OCI-LY7 (cell line): ENCODE results near the gene USH2A. TPM values are rescaled to one million over a fixed set of nuclear protein-coding genes. Genes with fewer than 3 reads are reported as not detected.

Experiments used
- BruUV-seq: library from RNA; stranded (reverse); fragments of 400-500 nt; replicated peaks from 2 replicates; lab custom pipeline; 2021; lab: Mats Ljungman, UMichigan
- CTCF ChIA-PET: fragments of 300-600 bp; sonication (Branson Sonifier 250); formaldehyde crosslinking; loops from one replicate; lab custom pipeline; 2022; ENCODE audit warnings: antibody characterized with exemption; ENCODE audit not compliant: unreplicated experiment; lab: Charles Lee
- POLR2A ChIA-PET: fragments of 300-600 bp; sonication (Branson Sonifier 250); formaldehyde crosslinking; loops from one replicate; lab custom pipeline; 2022; ENCODE audit warnings: antibody characterized with exemption; lab: Charles Lee
- DNase-seq: peaks from one replicate; pipeline ENCODE4 v3.0.0-alpha.2; 2015; ENCODE audit warnings: low spot score
- H2AFZ ChIP-seq: fragments of 200-600 bp; sonication (generic), shearing (Covaris generic); 2 replicates; pipeline ENCODE4 v1.6.1; 2014; ENCODE audit warnings: mild to moderate bottlenecking, antibody characterized with exemption, low read length, moderate library complexity
- H3K27ac ChIP-seq: fragments of 200-600 bp; sonication (generic); 2 replicates; pipeline ENCODE4 v1.5.1; 2014; ENCODE audit warnings: mixed run types, low read depth, mild to moderate bottlenecking, moderate library complexity, low read length, inconsistent platforms; ENCODE audit not compliant: poor library complexity, severe bottlenecking
- H3K36me3 ChIP-seq: fragments of 200-600 bp; sonication (generic); 2 replicates; pipeline ENCODE4 v1.6.1; 2014; ENCODE audit warnings: mild to moderate bottlenecking, antibody characterized with exemption, low read length, moderate library complexity, mixed read lengths; ENCODE audit not compliant: insufficient read depth
- H3K4me1 ChIP-seq: fragments of 200-600 bp; sonication (generic); 2 replicates; pipeline ENCODE4 v1.5.1; 2014; ENCODE audit warnings: mild to moderate bottlenecking, low read length; ENCODE audit not compliant: insufficient read depth, poor library complexity, severe bottlenecking
- H3K4me2 ChIP-seq: fragments of 200-600 bp; sonication (generic); 2 replicates; pipeline ENCODE4 v1.6.1; 2014; ENCODE audit warnings: mild to moderate bottlenecking, low read length
- H3K4me3 ChIP-seq: fragments of 200-600 bp; sonication (generic); 2 replicates; pipeline ENCODE4 v1.5.1; 2014; ENCODE audit warnings: mild to moderate bottlenecking, low read depth, low read length; ENCODE audit not compliant: poor library complexity, severe bottlenecking
- H3K79me2 ChIP-seq: fragments of 200-600 bp; sonication (generic); 2 replicates; pipeline ENCODE4 v1.6.1; 2016; ENCODE audit warnings: low read depth, mild to moderate bottlenecking, low read length, moderate library complexity, mixed read lengths; ENCODE audit not compliant: insufficient read depth
- H3K9me2 ChIP-seq: fragments of 200-600 bp; sonication (generic); 2 replicates; pipeline ENCODE4 v1.6.1; 2016; ENCODE audit warnings: mild to moderate bottlenecking, low read length, mixed read lengths; ENCODE audit not compliant: insufficient read depth
- H3K9me3 ChIP-seq: fragments of 200-600 bp; sonication (generic); 2 replicates; pipeline ENCODE4 v1.6.1; 2014; ENCODE audit warnings: mild to moderate bottlenecking, mixed run types, low read length, mixed read lengths
- H4K20me1 ChIP-seq: fragments of 200-600 bp; sonication (generic); 2 replicates; pipeline ENCODE4 v1.6.1; 2014; ENCODE audit warnings: mild to moderate bottlenecking, antibody characterized with exemption, low read length, moderate library complexity, mixed read lengths; ENCODE audit not compliant: insufficient read depth
- EZH2phosphoT487 ChIP-seq: fragments of 200-600 bp; sonication (generic); IDR thresholded peaks from 2 replicates; pipeline ENCODE4 v1.6.1; 2018; ENCODE audit warnings: low read depth, borderline replicate concordance, mild to moderate bottlenecking, mixed run types, antibody characterized with exemption, low read length, moderate library complexity, mixed read lengths
- intact Hi-C: fragments of 100-400 bp; cut with micrococcal nuclease; formaldehyde crosslinking; loops from one replicate; pipeline ENCODE4 v1.10.0; 2022; ENCODE audit not compliant: unreplicated experiment
- total RNA-seq, 2 experiments: library from RNA; depleted of rRNA in 1 of 2; stranded (reverse); fragments of >200 nt in 1 of 2; shearing (Covaris generic) in 1 of 2; gene quantifications; 2 replicates each; pipeline ENCODE4 v1.2.3, GENCODE V29; 2014 to 2022
- TF ChIP-seq, protein P1 (sequence below): fragments of 200-600 bp; sonication (generic); conservative IDR thresholded peaks from 2 replicates; pipeline ENCODE4 v1.5.1; 2014; ENCODE audit warnings: mild to moderate bottlenecking, antibody characterized with exemption, low read length, moderate library complexity, mixed read lengths

Gene USH2A
- total RNA-seq, 2 experiments from 2014 or later, result not detected

DNA sequence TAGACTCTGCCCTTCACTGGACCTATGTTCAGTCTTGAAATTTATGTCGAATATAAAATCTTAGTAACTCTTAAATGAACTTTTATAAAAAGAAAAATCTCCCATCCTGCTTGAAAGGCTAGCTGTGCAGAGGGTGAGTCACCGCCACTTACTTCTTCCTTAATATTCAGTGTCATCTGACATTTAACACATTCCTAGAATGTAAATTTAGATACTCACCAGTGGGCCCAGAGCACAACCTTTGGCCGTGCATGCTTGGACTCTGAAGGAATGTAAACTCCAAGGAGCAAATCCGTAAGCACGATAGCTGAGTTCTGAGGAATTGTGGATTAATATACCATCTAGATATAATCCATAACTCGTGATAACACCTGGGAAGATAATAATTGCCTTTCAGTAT lies 452.8 kb downstream of the USH2A start:
- H3K4me3 ChIP-seq, result no peak overlapping the region
- no TSS peak for BruUV-seq
- H3K9me3 ChIP-seq, result no peaks in the 10 kb centered on the region
- ChIA-PET CTCF (no interaction called here), POLR2A (interaction anchor here (0.7 kb wide), 1 partner anchor 207 kb away, joined by 3 read pairs; no protein-coding TSS in a partner anchor)
- intact Hi-C loops, result no loop called here
- H3K4me1 ChIP-seq, result no peaks in the 10 kb centered on the region
- H3K9me2 ChIP-seq, result no peaks in the 10 kb centered on the region
- no peaks in the 10 kb centered on the region for H3K36me3 ChIP-seq
- no peaks in the 10 kb centered on the region for H3K79me2 ChIP-seq
- no peak for DNase-seq
- no peak overlapping the region for H2AFZ ChIP-seq
- TF ChIP-seq, protein P1, sequence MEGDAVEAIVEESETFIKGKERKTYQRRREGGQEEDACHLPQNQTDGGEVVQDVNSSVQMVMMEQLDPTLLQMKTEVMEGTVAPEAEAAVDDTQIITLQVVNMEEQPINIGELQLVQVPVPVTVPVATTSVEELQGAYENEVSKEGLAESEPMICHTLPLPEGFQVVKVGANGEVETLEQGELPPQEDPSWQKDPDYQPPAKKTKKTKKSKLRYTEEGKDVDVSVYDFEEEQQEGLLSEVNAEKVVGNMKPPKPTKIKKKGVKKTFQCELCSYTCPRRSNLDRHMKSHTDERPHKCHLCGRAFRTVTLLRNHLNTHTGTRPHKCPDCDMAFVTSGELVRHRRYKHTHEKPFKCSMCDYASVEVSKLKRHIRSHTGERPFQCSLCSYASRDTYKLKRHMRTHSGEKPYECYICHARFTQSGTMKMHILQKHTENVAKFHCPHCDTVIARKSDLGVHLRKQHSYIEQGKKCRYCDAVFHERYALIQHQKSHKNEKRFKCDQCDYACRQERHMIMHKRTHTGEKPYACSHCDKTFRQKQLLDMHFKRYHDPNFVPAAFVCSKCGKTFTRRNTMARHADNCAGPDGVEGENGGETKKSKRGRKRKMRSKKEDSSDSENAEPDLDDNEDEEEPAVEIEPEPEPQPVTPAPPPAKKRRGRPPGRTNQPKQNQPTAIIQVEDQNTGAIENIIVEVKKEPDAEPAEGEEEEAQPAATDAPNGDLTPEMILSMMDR, result no peak
- no peak for TF ChIP-seq EZH2phosphoT487
- H4K20me1 ChIP-seq, result no peaks in the 10 kb centered on the region
- no peak overlapping the region for H3K27ac ChIP-seq
- no peak overlapping the region for H3K4me2 ChIP-seq

DNA sequence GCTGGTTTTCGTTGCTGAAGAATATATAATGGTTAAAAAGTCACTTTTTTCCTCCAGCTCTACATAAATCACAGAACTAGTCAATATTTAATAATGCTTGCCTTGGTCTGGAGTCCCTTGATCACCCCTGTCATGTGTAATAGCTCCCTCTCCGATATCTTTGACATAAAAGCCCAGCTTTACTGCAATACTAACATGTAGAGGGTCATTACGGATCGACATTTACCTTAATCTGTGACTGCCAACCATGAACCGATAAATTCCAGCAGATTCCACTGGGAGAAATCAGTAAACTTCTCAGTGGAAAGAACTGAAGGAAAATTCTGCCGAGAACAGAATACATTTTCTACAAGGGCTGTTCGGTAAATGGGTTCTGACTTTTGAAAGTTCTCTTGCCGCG lies 459.6 kb downstream of the USH2A start:
- BruUV-seq, result no TSS peak
- Histone ChIP-seq H3K9me3 (no peaks in the 10 kb centered on the region), H3K36me3 (no peaks in the 10 kb centered on the region), H4K20me1 (no peaks in the 10 kb centered on the region), H3K4me1 (no peaks in the 10 kb centered on the region), H2AFZ (no peak overlapping the region), H3K4me2 (no peak overlapping the region), H3K79me2 (no peaks in the 10 kb centered on the region), H3K27ac (no peak overlapping the region), H3K9me2 (no peaks in the 10 kb centered on the region), H3K4me3 (no peak overlapping the region)
- intact Hi-C loops, result no loop called here
- no peak for DNase-seq
- TF ChIP-seq EZH2phosphoT487, result no peak
- TF ChIP-seq, protein P1, result no peak
- ChIA-PET CTCF (no interaction called here), POLR2A (interaction anchor here (0.7 kb wide), 1 partner anchor 11 kb away, joined by 4 read pairs; no protein-coding TSS in a partner anchor)

DNA sequence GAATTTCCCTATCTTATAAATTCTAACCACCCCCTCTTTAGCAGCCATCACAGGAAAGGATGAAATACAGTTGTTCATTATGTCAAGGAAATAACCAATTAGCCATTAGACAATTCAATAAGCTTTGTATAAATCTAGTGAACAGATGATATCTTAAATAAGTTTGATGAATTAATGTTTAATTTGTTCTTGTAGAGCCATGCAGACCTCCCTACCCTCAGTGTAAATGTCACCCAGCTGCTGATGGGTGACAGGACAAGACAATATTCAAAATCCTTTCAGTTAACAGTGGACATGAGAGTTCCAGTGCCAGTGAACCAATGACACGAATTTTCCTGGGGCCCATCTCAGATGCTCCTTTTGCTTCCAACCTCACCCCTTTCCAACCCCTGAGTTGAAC lies 460.2 kb downstream of the USH2A start:
- TF ChIP-seq, protein P1, result no peak
- TF ChIP-seq EZH2phosphoT487, result no peak
- H3K9me3 ChIP-seq, result no peaks in the 10 kb centered on the region
- no TSS peak for BruUV-seq
- intact Hi-C loops, result no loop called here
- H3K27ac ChIP-seq, result no peak overlapping the region
- CTCF ChIA-PET, result no interaction called here
- H3K36me3 ChIP-seq, result no peaks in the 10 kb centered on the region
- H4K20me1 ChIP-seq, result no peaks in the 10 kb centered on the region
- no peaks in the 10 kb centered on the region for H3K79me2 ChIP-seq
- POLR2A ChIA-PET, result interaction anchor here (0.7 kb wide), 1 partner anchor 11 kb away, joined by 4 read pairs; no protein-coding TSS in a partner anchor
- H3K9me2 ChIP-seq, result no peaks in the 10 kb centered on the region
- DNase-seq, result no peak
- H2AFZ ChIP-seq, result no peak overlapping the region
- H3K4me3 ChIP-seq, result no peak overlapping the region
- H3K4me1 ChIP-seq, result no peaks in the 10 kb centered on the region
- no peak overlapping the region for H3K4me2 ChIP-seq
